Trophoblast cell (in vitro differentiated cells and primary cell): ENCODE data around the gene FHAD1.

Experiments
- DNase-seq, 2 donors: peaks; one replicate each; pipeline ENCODE4 v3.0.0-alpha.2; 2016
- H2AFZ ChIP-seq: 2 replicates; pipeline ENCODE4 v1.6.1; 2013; ENCODE audit warnings: low read length, moderate library complexity, mild to moderate bottlenecking; ENCODE audit not compliant: insufficient read depth, poor library complexity
- H2AK5ac ChIP-seq: 2 replicates; pipeline ENCODE4 v1.6.1; 2013; ENCODE audit warnings: mild to moderate bottlenecking, low read length
- H2BK120ac ChIP-seq: 2 replicates; pipeline ENCODE4 v1.6.1; 2013; ENCODE audit warnings: low read length, mild to moderate bottlenecking, moderate library complexity; ENCODE audit not compliant: insufficient read depth, poor library complexity
- H2BK12ac ChIP-seq: 2 replicates; pipeline ENCODE4 v1.6.1; 2013; ENCODE audit warnings: mild to moderate bottlenecking, low read length, moderate library complexity
- H2BK5ac ChIP-seq: 2 replicates; pipeline ENCODE4 v1.6.1; 2013; ENCODE audit warnings: low read length, low read depth, moderate library complexity, mild to moderate bottlenecking; ENCODE audit not compliant: poor library complexity
- H3K14ac ChIP-seq: 2 replicates; pipeline ENCODE4 v1.6.1; 2013; ENCODE audit warnings: mild to moderate bottlenecking, low read length
- H3K18ac ChIP-seq: 2 replicates; pipeline ENCODE4 v1.6.1; 2013; ENCODE audit warnings: mild to moderate bottlenecking, low read length
- H3K23ac ChIP-seq: 2 replicates; pipeline ENCODE4 v1.6.1; 2013; ENCODE audit warnings: low read length
- H3K27ac ChIP-seq: 2 replicates; pipeline ENCODE4 v1.5.1; 2013; ENCODE audit warnings: low read depth, mild to moderate bottlenecking, inconsistent platforms, low read length, moderate library complexity
- H3K27me3 ChIP-seq: 2 replicates; pipeline ENCODE4 v1.6.1; 2013; ENCODE audit warnings: inconsistent platforms, mild to moderate bottlenecking, low read length, moderate library complexity; ENCODE audit not compliant: insufficient read depth
- H3K36me3 ChIP-seq, 2 experiments: 1 replicate in 1 of 2; 2 replicates in 1 of 2; pipeline ENCODE4 v1.6.1; 2013; ENCODE audit warnings: low read length in 2 of 2, mild to moderate bottlenecking in 2 of 2, moderate library complexity in 1 of 2; ENCODE audit not compliant: insufficient read depth in 2 of 2, control insufficient read depth in 1 of 2
- H3K4ac ChIP-seq: 2 replicates; pipeline ENCODE4 v1.6.1; 2013; ENCODE audit warnings: low read depth, mild to moderate bottlenecking, low read length, moderate library complexity
- H3K4me1 ChIP-seq, 2 experiments: 1 replicate in 1 of 2; 2 replicates in 1 of 2; pipeline ENCODE4 v1.6.1; 2013; ENCODE audit warnings: low read length in 2 of 2, mild to moderate bottlenecking in 2 of 2, moderate library complexity in 1 of 2; ENCODE audit not compliant: insufficient read depth in 2 of 2, control insufficient read depth in 1 of 2
- H3K4me2 ChIP-seq: 2 replicates; pipeline ENCODE4 v1.6.1; 2013; ENCODE audit warnings: inconsistent platforms, mild to moderate bottlenecking, low read length, moderate library complexity
- H3K4me3 ChIP-seq: 2 replicates; pipeline ENCODE4 v1.5.1; 2013; ENCODE audit warnings: mild to moderate bottlenecking, low read depth, low read length, inconsistent platforms
- H3K79me1 ChIP-seq: one replicate; pipeline ENCODE4 v1.6.1; 2013; ENCODE audit warnings: low read length
- H3K79me2 ChIP-seq: 2 replicates; pipeline ENCODE4 v1.6.1; 2013; ENCODE audit warnings: low read length, mild to moderate bottlenecking; ENCODE audit not compliant: control insufficient read depth, insufficient read depth, poor library complexity
- H3K9ac ChIP-seq: 2 replicates; pipeline ENCODE4 v1.6.1; 2013; ENCODE audit warnings: mild to moderate bottlenecking, low read length
- H3K9me3 ChIP-seq: 2 replicates; pipeline ENCODE4 v1.6.1; 2013; ENCODE audit warnings: low read depth, mild to moderate bottlenecking, control low read depth, inconsistent platforms, low read length; ENCODE audit not compliant: insufficient read depth
- H4K12ac ChIP-seq: 2 replicates; pipeline ENCODE4 v1.6.1; 2013; ENCODE audit warnings: low read depth, mild to moderate bottlenecking, low read length, moderate library complexity
- H4K8ac ChIP-seq: 2 replicates; pipeline ENCODE4 v1.6.1; 2013; ENCODE audit warnings: low read depth, mild to moderate bottlenecking, low read length, moderate library complexity
- H4K91ac ChIP-seq: one replicate; pipeline ENCODE4 v1.6.1; 2013; ENCODE audit warnings: low read depth, mild to moderate bottlenecking, low read length, moderate library complexity
- WGBS: extraction: QIAGEN DNeasy Blood & Tissue Kit; methylation state at CpG from one replicate; pipeline ENCODE4 v1.1.7; 2013; ENCODE audit warnings: missing lambda C conversion rate; ENCODE audit not compliant: insufficient read length, insufficient coverage; ENCODE audit errors: extremely low coverage; 5-methylcytosine and 5-hydroxymethylcytosine counted together

Gene FHAD1

DNA sequence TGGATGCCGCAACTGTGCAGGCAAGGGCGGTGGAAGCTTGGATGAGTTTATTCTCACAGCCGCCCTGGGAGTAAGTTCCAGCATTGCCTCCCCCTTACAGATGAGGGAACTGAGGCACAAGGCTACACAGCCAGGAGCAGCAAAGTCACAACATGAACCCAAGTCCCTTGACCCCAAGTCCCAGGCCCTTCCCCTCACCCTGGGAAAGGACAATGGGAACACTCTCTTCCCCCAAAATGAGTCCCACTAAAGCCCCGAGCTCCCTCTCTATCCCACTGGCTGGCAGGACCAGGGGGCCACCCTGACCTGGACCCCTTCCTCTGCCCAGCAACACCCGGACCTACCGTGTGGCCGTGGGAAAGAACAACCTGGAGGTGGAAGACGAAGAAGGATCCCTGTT, 195.1 kb downstream of the FHAD1 start:
- Histone ChIP-seq H3K23ac (no peak overlapping the region), H3K79me2 (no peaks in the 10 kb centered on the region), H4K12ac (no peak overlapping the region), H3K79me1 (no peaks in the 10 kb centered on the region), H2AFZ (no peak overlapping the region), H4K91ac (no peak overlapping the region), H4K8ac (no peak overlapping the region), H3K9ac (no peak overlapping the region), H3K4ac (no peak overlapping the region), H3K14ac (no peak overlapping the region), H3K27me3 (no peaks in the 10 kb centered on the region), H3K36me3 (no peaks in the 10 kb centered on the region), H3K4me1 (no peaks in the 10 kb centered on the region), H2BK120ac (no peak overlapping the region), H3K18ac (no peak overlapping the region), H3K4me3 (no peak overlapping the region), H2BK12ac (no peak overlapping the region), H3K27ac (no peak overlapping the region), H2BK5ac (no peak overlapping the region), H2AK5ac (no peak overlapping the region), H3K9me3 (no peaks in the 10 kb centered on the region), H3K4me2 (no peak overlapping the region)
- no CpG with 5 or more reads among the region's 8 CpGs for WGBS
- no peak for DNase-seq

DNA sequence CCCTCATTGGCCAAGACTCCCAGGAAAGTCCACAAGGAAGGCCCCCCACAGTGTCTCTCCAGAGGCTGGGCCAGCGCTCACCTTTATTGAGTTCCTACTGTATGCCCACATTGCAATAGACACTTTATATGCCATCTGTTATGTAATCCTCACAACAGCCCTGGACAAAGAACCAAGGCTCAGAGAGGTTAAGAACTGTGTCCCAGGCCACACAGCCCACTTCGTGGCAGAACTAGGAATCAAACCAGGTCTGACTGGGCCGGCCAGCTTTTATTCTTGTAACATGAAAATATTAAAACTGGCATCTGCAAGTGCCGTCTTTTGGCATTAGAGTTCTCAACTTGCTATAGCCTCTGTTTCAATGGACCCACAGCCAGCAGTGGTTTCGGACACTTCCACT, 195.7 kb downstream of the FHAD1 start:
- H3K23ac ChIP-seq, result no peak overlapping the region
- no peak overlapping the region for H3K4me3 ChIP-seq
- no peak overlapping the region for H2AK5ac ChIP-seq
- no peak overlapping the region for H4K8ac ChIP-seq
- no peak overlapping the region for H3K9ac ChIP-seq
- WGBS, result no CpG with 5 or more reads among the region's 5 CpGs
- H4K12ac ChIP-seq, result no peak overlapping the region
- H3K9me3 ChIP-seq, result no peaks in the 10 kb centered on the region
- H3K4me1 ChIP-seq, result no peaks in the 10 kb centered on the region
- H2BK5ac ChIP-seq, result no peak overlapping the region
- H3K14ac ChIP-seq, result no peak overlapping the region
- no peak overlapping the region for H2BK120ac ChIP-seq
- no peak overlapping the region for H3K18ac ChIP-seq
- H3K27ac ChIP-seq, result no peak overlapping the region
- no peak overlapping the region for H4K91ac ChIP-seq
- no peak overlapping the region for H3K4ac ChIP-seq
- no peaks in the 10 kb centered on the region for H3K36me3 ChIP-seq
- H2BK12ac ChIP-seq, result no peak overlapping the region
- no peaks in the 10 kb centered on the region for H3K79me1 ChIP-seq
- no peaks in the 10 kb centered on the region for H3K79me2 ChIP-seq
- no peak for DNase-seq
- no peak overlapping the region for H2AFZ ChIP-seq
- no peaks in the 10 kb centered on the region for H3K27me3 ChIP-seq
- no peak overlapping the region for H3K4me2 ChIP-seq

DNA sequence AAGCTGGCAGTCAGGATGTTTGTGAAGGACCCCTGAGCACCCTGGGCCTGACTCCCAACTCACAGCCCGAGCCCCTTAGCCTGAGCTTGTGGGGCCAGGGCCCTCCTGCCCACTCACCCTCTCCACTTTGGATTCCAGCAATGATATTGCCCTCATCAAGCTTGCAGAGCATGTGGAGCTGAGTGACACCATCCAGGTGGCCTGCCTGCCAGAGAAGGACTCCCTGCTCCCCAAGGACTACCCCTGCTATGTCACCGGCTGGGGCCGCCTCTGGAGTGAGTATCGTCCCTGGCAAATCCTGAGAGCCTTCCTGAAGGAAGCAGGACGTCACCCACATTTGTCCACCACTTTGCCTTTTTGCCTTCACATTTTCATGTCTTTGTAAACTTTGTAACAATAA, 196.3 kb downstream of the FHAD1 start:
- H2BK5ac ChIP-seq, result no peak overlapping the region
- no peak overlapping the region for H2AFZ ChIP-seq
- H3K4me1 ChIP-seq, result no peaks in the 10 kb centered on the region
- H3K9ac ChIP-seq, result no peak overlapping the region
- H4K91ac ChIP-seq, result no peak overlapping the region
- H3K27me3 ChIP-seq, result no peaks in the 10 kb centered on the region
- H3K36me3 ChIP-seq, result no peaks in the 10 kb centered on the region
- no peak overlapping the region for H4K8ac ChIP-seq
- H3K14ac ChIP-seq, result no peak overlapping the region
- no peak overlapping the region for H3K27ac ChIP-seq
- H3K79me2 ChIP-seq, result no peaks in the 10 kb centered on the region
- no peak overlapping the region for H3K23ac ChIP-seq
- H2BK120ac ChIP-seq, result no peak overlapping the region
- H3K4me2 ChIP-seq, result no peak overlapping the region
- no peak for DNase-seq
- H3K79me1 ChIP-seq, result no peaks in the 10 kb centered on the region
- no CpG with 5 or more reads among the region's 5 CpGs for WGBS
- no peaks in the 10 kb centered on the region for H3K9me3 ChIP-seq
- no peak overlapping the region for H2BK12ac ChIP-seq
- H3K18ac ChIP-seq, result no peak overlapping the region
- H3K4me3 ChIP-seq, result no peak overlapping the region
- no peak overlapping the region for H4K12ac ChIP-seq
- no peak overlapping the region for H2AK5ac ChIP-seq
- H3K4ac ChIP-seq, result no peak overlapping the region

DNA sequence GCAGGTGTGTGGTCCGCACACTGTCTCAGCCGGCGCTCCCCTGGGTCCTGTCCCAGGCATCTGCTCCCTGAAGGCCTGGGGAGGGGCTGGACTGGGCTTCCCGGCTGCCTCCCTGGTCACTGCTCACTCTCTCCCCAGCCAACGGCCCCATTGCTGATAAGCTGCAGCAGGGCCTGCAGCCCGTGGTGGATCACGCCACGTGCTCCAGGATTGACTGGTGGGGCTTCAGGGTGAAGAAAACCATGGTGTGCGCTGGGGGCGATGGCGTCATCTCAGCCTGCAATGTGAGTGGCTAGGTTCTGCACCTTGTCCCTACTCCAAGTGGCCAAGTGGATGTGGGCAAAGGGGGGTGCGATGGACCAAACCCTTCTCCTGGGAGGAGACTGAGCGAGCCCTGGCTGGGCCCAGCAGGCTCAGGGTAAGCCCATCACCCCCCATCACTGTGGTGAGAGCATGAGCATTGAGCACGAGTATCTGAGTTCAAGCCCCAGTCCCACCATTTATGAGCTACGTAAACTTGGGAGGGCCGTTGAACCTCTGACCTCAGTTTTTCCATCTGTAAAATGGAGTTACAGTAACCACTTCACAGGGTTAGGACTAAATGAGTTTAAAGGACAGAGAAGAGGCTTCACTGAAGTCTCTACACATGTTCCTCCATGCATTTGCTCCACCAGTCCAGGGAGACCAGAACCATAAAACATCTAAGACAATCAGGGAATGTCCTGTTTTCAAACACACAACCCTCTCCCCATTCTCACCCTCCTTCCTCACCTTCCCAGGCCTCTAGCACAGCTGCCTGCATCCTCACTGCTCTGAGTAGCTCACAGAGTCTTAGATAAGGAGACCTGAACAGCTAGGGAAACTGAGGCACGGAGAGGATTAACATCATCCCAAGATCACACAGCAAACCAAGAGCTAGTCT, 197.7 kb downstream of the FHAD1 start:
- Histone ChIP-seq H3K4me1 (no peaks in the 10 kb centered on the region), H3K23ac (no peak overlapping the region), H4K91ac (no peak overlapping the region), H2AK5ac (no peak overlapping the region), H3K4me3 (no peak overlapping the region), H3K18ac (no peak overlapping the region), H3K79me2 (no peaks in the 10 kb centered on the region), H3K36me3 (no peaks in the 10 kb centered on the region), H4K12ac (no peak overlapping the region), H3K9ac (no peak overlapping the region), H2BK5ac (no peak overlapping the region), H3K4me2 (no peak overlapping the region), H3K14ac (no peak overlapping the region), H3K9me3 (no peaks in the 10 kb centered on the region), H4K8ac (no peak overlapping the region), H3K4ac (no peak overlapping the region), H3K79me1 (no peaks in the 10 kb centered on the region), H2AFZ (no peak overlapping the region), H2BK12ac (no peak overlapping the region), H3K27me3 (no peaks in the 10 kb centered on the region), H2BK120ac (no peak overlapping the region), H3K27ac (no peak overlapping the region)
- no peak for DNase-seq
- no CpG with 5 or more reads among the region's 17 CpGs for WGBS
